CD4-positive, alpha-beta T cell treated with Interleukin-10 for 1 hour (primary cell): ENCODE measurements around the gene AGAP2.
"Not testable (repeated sequence)": the region's sequence is repeated elsewhere in the genome, so short reads cannot be mapped to it uniquely, and the experiment has no call there.

Experiments used
- DNase-seq: peaks from one replicate; pipeline ENCODE4 v3.0.0-alpha.2; 2020

Gene AGAP2

DNA sequence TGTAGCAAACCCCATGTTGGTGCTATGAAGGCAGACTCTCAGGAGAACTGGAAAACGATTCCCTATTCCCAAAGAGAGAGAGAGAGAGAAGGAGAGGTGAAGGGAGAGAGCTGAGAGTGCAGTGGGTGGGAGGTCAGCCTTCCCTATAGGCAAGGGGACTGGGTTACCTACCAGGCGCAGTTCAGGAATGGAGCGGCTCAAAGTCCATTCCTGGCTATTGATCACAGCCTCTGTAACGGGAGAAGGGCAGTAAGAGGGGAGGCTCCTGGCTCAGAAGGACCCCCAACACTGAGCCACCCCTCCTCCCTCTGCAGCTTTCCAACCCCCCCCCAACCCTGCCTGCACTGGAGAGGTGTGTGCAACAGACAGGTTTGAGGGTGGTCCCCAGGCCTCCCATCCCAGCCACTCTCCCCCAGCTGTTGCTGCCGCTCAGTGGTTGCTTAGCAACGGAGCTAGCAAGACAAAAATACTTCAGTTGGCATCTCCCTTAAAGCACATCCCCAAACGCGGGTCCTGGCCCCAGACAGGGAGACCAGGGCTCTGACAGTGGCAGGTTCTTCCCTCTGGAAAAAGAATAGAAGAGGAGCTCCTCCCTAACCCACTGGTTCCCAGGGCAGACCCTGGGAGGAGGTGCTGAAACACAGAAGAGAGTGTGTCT is 3.2 kb downstream of the AGAP2 start:
- no peak for DNase-seq

GRCh38 chr12:57734591-57734990 is 4.0 kb downstream of the AGAP2 start:
- DNase-seq = no peak

DNA sequence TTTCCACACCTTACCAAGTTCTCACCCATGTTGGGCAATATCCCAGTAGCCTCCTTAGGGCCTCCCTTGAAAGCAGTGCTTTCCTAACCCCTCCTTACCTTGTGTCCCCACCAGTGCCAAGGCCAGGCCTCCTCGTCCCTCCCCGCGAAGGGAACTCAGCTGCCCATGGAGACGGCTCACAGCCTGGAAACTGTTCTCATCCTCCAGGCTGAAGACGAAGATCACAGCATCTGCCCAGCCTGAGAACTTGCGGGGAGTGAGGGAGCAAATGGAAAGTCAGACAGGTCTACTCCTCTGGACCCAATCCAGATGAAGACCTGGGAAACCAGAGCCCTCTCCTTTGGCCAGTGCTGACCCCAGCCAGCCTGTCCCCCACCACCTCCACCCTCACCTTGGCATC is 4.6 kb downstream of the AGAP2 start:
- DNase-seq = no peak

- DNase-seq = no peak
These were observed 5.6 kb downstream of the AGAP2 start for GRCh38 chr12:57732726-57733593.

DNA sequence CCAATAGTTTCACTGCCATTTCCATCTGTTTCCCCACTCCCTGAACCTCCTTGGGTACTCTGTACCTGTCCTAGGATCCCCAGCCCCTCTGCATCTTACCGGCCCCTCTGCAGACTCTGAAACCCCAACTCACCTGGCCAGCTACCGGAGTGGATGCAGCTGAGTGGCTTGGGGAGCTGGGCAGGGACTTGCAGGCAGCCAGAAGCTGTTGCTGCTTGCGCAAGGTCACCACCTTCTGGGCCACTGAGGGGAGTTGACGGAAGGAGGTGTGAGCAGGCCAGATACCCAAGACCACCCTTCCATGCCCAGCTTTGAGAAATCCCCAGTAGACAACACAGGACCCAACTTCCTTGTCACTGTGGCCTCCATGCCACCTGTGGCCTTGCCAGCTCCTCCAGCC is 6.3 kb downstream of the AGAP2 start:
- no peak for DNase-seq

GRCh38 chr12:57731411-57732080 is 7.0 kb downstream of the AGAP2 start:
- DNase-seq = no peak

GRCh38 chr12:57730336-57731067 is 8.0 kb downstream of the AGAP2 start:
- no peak for DNase-seq

DNA sequence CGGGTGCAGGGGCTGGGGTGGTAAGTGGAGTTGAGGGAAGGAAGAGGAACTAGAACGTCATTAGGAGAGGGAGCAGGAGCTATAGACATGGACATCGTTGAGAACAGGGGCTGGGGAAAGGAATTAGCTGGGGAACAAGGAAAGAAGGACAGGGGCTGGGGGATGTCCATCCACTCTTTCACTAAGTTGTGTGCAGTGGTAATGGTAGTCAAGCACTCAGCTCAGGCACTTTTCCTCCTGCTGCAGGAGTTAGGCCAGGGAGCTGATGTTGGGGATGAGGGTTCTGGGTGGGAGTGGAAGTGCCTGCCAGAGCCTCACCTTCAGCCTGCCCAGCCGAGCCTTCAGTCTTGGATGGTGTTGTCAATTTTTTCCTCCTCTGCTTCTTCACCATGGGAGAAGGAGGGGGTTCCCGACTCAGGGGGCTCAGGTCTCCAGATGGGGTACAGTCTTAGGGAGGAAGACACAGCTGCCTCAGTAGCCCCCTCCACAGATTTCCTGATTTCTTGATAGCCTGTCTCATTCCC is 9.2 kb downstream of the AGAP2 start:
- DNase-seq = no peak

- DNase-seq = no peak
These were observed 10.7 kb downstream of the AGAP2 start for GRCh38 chr12:57727758-57728395.

DNA sequence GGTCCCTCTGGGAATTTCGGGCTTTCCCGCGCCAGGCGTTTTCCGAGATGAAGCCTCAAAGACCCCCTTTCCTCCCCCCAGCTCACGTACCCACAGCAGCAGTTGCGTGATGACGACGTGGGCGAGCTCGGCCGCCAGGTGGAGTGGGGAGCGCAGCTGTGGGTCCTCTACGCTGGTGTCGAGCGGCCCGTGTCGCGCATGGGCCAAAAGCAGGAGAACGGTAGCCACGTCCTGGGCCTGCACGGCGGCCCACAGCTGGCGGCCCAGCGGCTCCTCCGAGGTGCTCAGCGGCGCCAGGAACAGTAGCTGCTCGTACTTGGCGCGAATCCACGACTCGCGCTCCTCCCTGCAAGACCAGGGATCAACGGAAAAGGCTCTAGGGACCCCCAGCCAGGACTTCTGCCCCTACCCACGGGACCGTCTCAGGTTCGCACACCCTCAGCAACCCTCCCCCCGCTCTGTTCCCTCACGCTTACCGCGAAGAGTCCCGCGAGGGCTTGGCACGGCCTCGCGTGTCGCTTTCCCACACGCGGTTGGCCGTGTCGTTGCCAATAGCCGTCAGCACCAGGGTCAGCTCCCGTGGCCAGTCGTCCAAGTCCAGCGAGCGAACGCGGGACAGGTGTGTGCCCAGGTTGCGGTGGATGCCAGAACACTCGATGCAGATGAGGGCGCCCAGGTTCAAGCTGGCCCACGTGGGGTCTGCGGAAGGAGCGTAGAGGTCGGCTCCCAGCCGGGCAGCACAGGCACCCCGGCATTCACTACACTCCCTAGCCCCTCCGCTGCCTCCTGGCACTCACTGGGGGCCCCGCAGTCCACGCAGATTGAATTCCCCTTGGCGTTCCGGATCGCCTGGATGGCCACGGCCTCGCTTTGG is 11.4 kb downstream of the AGAP2 start:
- DNase-seq = no peak

DNA sequence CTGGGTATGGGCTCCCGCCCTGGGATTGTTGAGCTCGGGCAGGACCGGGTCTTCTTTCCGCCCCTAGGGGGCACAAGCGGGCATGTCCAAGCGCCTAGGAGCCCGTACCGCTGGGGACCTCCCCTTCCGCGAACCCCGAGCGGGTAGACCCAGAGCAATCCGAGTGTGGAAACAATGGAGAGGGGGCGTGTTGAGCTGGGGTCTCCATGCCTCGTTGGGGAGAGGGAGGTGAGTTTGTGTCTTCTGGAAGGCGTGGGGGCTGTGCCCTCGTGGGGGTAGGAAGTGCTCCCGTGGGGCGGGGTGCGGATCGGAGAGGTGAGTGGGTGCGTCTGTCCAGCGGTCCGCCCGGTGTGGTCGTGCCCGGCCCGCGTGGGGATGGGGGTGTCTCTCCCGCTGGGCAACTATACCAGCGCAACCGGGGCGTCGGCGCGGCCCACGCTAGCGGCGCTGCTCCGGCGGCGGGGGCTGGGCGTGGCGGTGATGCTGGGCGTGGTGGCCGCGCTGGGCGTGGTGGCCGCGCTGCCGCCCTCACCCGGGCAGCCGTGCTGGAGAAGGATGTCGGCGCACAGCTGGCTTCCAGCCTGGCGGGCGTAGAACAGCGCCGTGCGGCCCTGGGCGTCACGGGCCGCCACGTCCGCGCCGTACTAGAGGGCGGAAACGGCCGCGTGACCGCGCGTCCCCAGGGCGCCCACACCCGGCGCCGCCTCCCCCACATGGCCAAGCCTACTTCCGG is 12.2 kb downstream of the AGAP2 start:
- DNase-seq = peak; percentile 49

DNA sequence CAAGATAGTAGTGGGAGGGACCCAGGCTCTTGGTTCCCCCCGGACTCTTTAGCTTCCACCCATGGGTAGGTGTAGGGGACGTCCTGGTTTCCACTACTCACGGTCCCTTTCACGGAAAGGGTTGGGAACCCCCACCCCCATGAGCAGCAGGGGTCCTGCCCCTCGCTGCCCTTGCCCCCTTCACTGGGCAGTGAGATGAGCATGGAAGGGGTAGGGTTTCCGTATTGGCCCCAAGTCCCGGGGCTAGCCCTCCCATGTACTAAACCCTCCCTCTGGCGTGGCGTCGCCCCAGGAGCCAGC is 12.7 kb downstream of the AGAP2 start:
- no peak for DNase-seq

DNA sequence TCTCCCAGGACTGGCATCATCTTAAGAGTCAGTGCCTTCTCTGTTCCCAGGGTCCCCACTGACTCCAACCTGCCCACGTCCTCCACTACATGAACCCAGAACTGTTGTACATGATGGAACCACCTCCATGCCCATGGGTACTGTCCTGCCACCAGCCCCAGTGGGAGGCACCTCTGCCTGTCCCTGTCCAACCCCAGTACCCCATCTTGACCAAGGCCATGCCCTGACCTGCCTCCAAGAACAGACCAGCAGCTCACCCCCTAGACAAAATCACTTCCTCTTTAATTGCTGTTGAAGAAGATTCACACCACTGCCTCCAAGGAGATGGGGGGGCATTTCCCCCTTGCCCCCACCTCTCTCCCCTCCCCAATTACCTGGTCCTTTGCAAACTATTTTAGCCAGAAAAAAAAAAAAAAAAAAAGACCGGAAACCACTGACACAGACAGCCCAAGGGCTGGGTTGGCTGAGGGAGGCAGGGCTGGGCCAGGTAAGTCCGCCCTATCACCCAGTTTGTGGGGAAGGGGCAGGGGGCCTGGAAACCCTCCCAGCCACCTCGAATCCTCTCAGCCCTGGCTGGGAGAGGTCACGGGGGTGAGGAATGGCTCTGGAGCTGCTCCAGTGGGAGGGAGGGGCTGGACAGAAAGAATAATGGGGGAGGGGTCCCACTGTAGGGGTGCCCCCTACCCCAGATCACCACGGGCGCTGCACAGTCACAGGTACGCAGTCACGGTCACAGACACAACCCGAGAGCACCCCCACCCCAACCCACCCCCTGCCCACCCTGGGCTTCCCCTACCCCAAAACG is 13.4 kb downstream of the AGAP2 start:
- no peak for DNase-seq

DNA sequence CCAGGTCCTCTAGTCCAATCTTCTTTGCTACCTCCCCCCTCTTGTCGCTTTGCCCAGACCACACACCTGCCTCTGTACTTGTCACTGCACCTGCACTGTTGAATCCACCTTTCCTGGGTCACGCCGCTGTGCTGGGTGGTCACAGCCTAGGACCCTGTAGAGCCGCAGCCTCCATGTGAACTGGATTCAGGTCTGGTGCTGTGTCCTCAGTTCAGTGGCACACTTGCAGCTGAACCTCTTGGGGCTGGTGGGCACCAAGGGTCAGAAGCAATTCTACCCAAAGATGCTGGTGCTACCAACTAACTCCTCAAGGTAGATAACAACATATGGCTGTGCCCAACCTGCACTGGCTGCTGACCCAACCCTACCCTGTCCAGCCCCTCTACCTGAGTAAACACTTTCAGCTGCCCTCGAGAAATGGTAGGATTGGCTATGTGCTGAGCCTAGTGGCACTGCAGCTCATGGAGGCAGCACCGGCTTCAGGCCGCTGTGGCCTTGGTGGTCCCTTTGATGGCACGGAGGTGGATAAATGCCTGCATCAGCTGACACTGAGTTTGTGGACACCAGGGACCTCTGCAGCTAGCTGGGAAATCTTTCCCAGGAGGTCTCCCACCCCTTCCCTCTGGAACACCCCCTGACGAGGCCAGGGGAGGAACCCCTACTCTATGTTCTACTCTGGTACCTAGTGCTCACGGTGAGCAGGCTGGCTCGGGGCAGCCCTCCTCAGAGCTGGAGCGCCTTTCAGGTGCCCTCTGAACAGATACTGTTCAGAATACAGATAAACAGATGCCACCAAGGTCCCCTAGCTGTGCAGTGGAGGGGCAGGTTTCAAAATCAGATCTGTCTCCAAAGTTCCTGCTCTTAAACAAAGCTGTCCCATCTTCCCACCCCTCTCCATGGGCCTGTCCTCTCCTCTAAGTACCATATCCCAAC is 14.3 kb downstream of the AGAP2 start:
- no peak for DNase-seq

GRCh38 chr12:57723630-57723962 is 14.9 kb downstream of the AGAP2 start:
- no peak for DNase-seq

- no peak for DNase-seq
These were observed 15.6 kb downstream of the AGAP2 start for GRCh38 chr12:57722716-57723629.

DNA sequence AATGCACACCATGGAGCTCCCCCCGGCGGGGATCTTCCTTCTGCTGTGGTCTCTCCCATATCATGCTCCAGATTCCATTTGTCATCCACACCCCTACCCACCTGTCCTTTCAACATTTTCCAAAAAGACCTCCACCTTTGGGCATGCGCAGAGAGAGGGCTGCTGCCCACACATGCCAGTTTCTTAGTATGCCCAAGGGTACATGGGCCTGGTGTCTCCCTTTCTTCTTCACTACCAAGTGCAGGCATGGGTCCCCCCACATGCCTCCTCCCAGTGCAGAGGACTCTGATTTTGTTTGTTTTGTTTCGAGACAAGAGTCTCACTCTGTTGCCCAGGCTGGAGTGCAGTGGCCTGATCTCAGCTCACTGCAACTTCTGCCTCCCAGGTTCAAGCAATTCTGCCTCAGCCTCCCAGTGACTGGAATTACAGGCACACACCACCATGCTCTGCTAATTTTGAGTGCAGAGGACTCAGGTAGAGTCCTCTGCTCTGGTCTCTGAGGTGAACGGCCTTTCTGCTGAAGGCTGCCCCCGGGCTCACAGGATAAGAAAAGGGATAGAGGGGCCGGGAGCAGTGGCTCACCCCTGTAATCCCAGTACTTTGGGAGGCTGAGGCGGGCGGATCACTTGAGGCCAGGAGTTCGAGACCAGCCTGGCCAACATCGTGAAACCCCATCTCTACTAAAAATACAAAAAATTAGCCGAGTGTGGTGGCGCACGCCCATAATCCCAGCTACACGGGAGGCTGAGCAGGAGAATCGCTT is 16.5 kb downstream of the AGAP2 start:
- not testable (repeated sequence) for DNase-seq
